Bronchial smooth muscle cell (primary cell): Measurements from ENCODE around the gene IL12RB2. TPM values are rescaled to one million over a fixed set of nuclear protein-coding genes. Genes with fewer than 3 reads are reported as not detected.

ENCODE experiments used
- total RNA-seq: library from RNA; depleted of rRNA; stranded (reverse); fragments of >200 nt; gene quantifications from 2 replicates; pipeline ENCODE4 v1.2.1, GENCODE V29; 2014

Gene IL12RB2
- not detected in 2 replicates for total RNA-seq

GRCh38 chr1:67307251-67308060 is at the start of gene IL12RB2:
IL12RB2 (plus strand) TSS chr1:67307873; CDS start chr1:67320369, 12,496 bp downstream.

GRCh38 chr1:67430358-67431155 is 122.9 kb downstream of the IL12RB2 start, which contains the start of gene SERBP1:
SERBP1 (minus strand) TSS chr1:67430402; CDS start chr1:67430300, 102 bp downstream.

Other genes with a start within 250 kb of the IL12RB2 start
- not detected in 2 replicates for gene C1orf141, start 172.9 kb upstream of the IL12RB2 start, total RNA-seq
- not detected in 2 replicates for gene IL23R, start 141.4 kb upstream of the IL12RB2 start, total RNA-seq
- gene SERBP1, start 122.5 kb downstream of the IL12RB2 start, total RNA-seq, result 160 and 174 TPM in 2 replicates